GM12878 (cell line): Measurements from ENCODE around the gene QSOX2. TPM values are rescaled to one million over a fixed set of nuclear protein-coding genes. Genes with fewer than 3 reads are reported as not detected.

Experiments used
- ATAC-seq: fragments of 200-7000 bp; cut with Tn5 transposase; 3 replicates; pipeline ENCODE4 v1.9.1; 2020; ENCODE audit warnings: mild to moderate bottlenecking, moderate library complexity
- BruUV-seq: library from RNA; stranded (reverse); fragments of 400-500 nt; replicated peaks from 2 replicates; lab custom pipeline; 2021; lab: Mats Ljungman, UMichigan
- CTCF ChIA-PET: fragments of 300-600 bp; sonication (Branson Sonifier 250); formaldehyde crosslinking; extraction: SDS; loops from one replicate; lab custom pipeline; 2021; ENCODE audit warnings: inconsistent platforms; lab: Yijun Ruan, JAX
- POLR2A ChIA-PET: fragments of 350-600 bp; formaldehyde crosslinking; extraction: SDS; loops from one replicate; lab custom pipeline; 2021; ENCODE audit warnings: inconsistent platforms; lab: Charles Lee
- RAD21 ChIA-PET: fragments of 300-600 bp; sonication (Branson Sonifier 250); formaldehyde crosslinking; loops from one replicate; lab custom pipeline; 2023; ENCODE audit warnings: antibody characterized with exemption; ENCODE audit not compliant: unreplicated experiment; lab: Charles Lee
- SMC1A ChIA-PET: fragments of 300-600 bp; sonication (Branson Sonifier 250); formaldehyde crosslinking; loops from one replicate; lab custom pipeline; 2023; ENCODE audit not compliant: unreplicated experiment, uncharacterized antibody; lab: Charles Lee
- DNase-seq: peaks from one replicate; pipeline ENCODE4 v3.0.0-alpha.2; 2011; ENCODE audit warnings: low read depth, low spot score
- FAIRE-seq: peaks from 3 replicates; lab custom pipeline; 2011; peaks lifted over from hg19 to GRCh38; lab: Jason Lieb, UNC
- H2AFZ ChIP-seq: 2 replicates; pipeline ENCODE4 v1.6.0; 2011; ENCODE audit warnings: low read depth, low read length, control low read depth; ENCODE audit not compliant: control insufficient read depth
- H3K27ac ChIP-seq: 2 replicates; pipeline ENCODE4 v1.5.1; 2011; ENCODE audit warnings: control low read depth; ENCODE audit not compliant: control insufficient read depth, insufficient read depth
- H3K27me3 ChIP-seq, 2 experiments: replicated peaks in 1 of 2; 2 replicates each; pipeline versions ENCODE4 v1.6.0 to v1.6.1; 2011; ENCODE audit warnings: low read length in 1 of 2; ENCODE audit not compliant: control insufficient read depth in 2 of 2, insufficient read depth in 2 of 2
- H3K36me3 ChIP-seq, 2 experiments: 2 replicates each; pipeline ENCODE4 v1.5.1; 2011; ENCODE audit warnings: low read length in 1 of 2; ENCODE audit not compliant: control insufficient read depth in 2 of 2, insufficient read depth in 2 of 2
- H3K4me1 ChIP-seq: 2 replicates; pipeline ENCODE4 v1.6.1; 2011; ENCODE audit warnings: mild to moderate bottlenecking, low read length, moderate library complexity, mixed read lengths; ENCODE audit not compliant: control insufficient read depth, insufficient read depth
- H3K4me2 ChIP-seq: 2 replicates; pipeline ENCODE4 v1.6.0; 2011; ENCODE audit warnings: control low read depth; ENCODE audit not compliant: control insufficient read depth, insufficient read depth
- H3K4me3 ChIP-seq: fragments of 200-600 bp; sonication (generic); 2 replicates; pipeline ENCODE4 v1.5.1; 2016
- H3K79me2 ChIP-seq: 2 replicates; pipeline ENCODE4 v1.6.0; 2011; ENCODE audit warnings: low read length; ENCODE audit not compliant: control insufficient read depth, insufficient read depth
- H3K9ac ChIP-seq: 2 replicates; pipeline ENCODE4 v1.8.0; 2011; ENCODE audit warnings: low read length, control low read depth, mixed read lengths; ENCODE audit not compliant: control insufficient read depth, insufficient read depth
- H3K9me3 ChIP-seq: replicated peaks from 3 replicates; pipeline ENCODE4 v1.5.1; 2011; ENCODE audit warnings: mild to moderate bottlenecking, low read length; ENCODE audit not compliant: control insufficient read depth, insufficient read depth
- H4K20me1 ChIP-seq: 2 replicates; pipeline ENCODE4 v1.6.0; 2011; ENCODE audit not compliant: control insufficient read depth, insufficient read depth
- ATF7 ChIP-seq: fragments of 450-650 bp; IDR thresholded peaks from 2 replicates; pipeline ENCODE4 v1.6.1; 2016; ENCODE audit warnings: low read depth, mild to moderate bottlenecking
- BCLAF1 ChIP-seq: fragments of 450-650 bp; IDR thresholded peaks from 2 replicates; pipeline ENCODE4 v1.6.1; 2017; ENCODE audit warnings: antibody characterized with exemption, mild to moderate bottlenecking, moderate library complexity
- E4F1 ChIP-seq: fragments of 450-650 bp; IDR thresholded peaks from 2 replicates; pipeline ENCODE4 v1.6.1; 2018; ENCODE audit warnings: borderline replicate concordance, mild to moderate bottlenecking; ENCODE audit not compliant: partially characterized antibody
- KDM1A ChIP-seq: fragments of 200-600 bp; sonication (generic); IDR thresholded peaks from 2 replicates; pipeline ENCODE4 v1.6.1; 2016; ENCODE audit warnings: borderline replicate concordance
- MEF2A ChIP-seq: IDR thresholded peaks from 2 replicates; pipeline ENCODE4 v1.6.1; 2011; ENCODE audit warnings: low read depth, mild to moderate bottlenecking, low read length, moderate library complexity; ENCODE audit not compliant: insufficient read depth
- MLLT1 ChIP-seq: fragments of 450-650 bp; IDR thresholded peaks from 2 replicates; pipeline ENCODE4 v1.6.1; 2016; ENCODE audit warnings: mild to moderate bottlenecking
- PBX3 ChIP-seq: IDR thresholded peaks from 2 replicates; pipeline ENCODE4 v1.6.1; 2011; ENCODE audit warnings: mild to moderate bottlenecking, low read depth, low read length, moderate library complexity; ENCODE audit not compliant: insufficient replicate concordance
- PKNOX1 ChIP-seq: fragments of 450-650 bp; IDR thresholded peaks from 2 replicates; pipeline ENCODE4 v1.6.1; 2016; ENCODE audit warnings: mild to moderate bottlenecking
- SUPT20H ChIP-seq: IDR thresholded peaks from 2 replicates; pipeline ENCODE4 v1.6.1; 2011; ENCODE audit warnings: low read depth, mild to moderate bottlenecking, low read length, moderate library complexity, borderline replicate concordance; ENCODE audit not compliant: control insufficient read depth
- SUZ12 ChIP-seq: fragments of 200-600 bp; sonication (generic); IDR thresholded peaks from one replicate; pipeline ENCODE4 v1.6.1; 2018; ENCODE audit warnings: antibody characterized with exemption, mild to moderate bottlenecking; ENCODE audit not compliant: unreplicated experiment
- TCF12 ChIP-seq: IDR thresholded peaks from 2 replicates; pipeline ENCODE4 v1.6.1; 2011; ENCODE audit warnings: low read depth, mild to moderate bottlenecking, low read length
- WRNIP1 ChIP-seq: IDR thresholded peaks from 2 replicates; pipeline ENCODE4 v1.6.1; 2011; ENCODE audit warnings: low read depth, low read length, improper control_type of control experiment, borderline replicate concordance
- YY1 ChIP-seq: IDR thresholded peaks from 2 replicates; pipeline ENCODE4 v1.6.1; 2011; ENCODE audit warnings: low read depth, mild to moderate bottlenecking, low read length
- WGBS: methylation state at CpG from one replicate; pipeline ENCODE4 v1.1.6; 2016; ENCODE audit warnings: low lambda C conversion rate; ENCODE audit not compliant: insufficient replicate concordance, insufficient coverage; ENCODE audit errors: missing lambda C conversion rate; 5-methylcytosine and 5-hydroxymethylcytosine counted together
- in situ Hi-C: fragments of 300-500 bp; cut with MboI; formaldehyde crosslinking; loops from 9 replicates; pipeline ENCODE4 v1.14.3; 2018; ENCODE audit warnings: mixed read lengths
- intact Hi-C: fragments of 100-400 bp; cut with micrococcal nuclease; formaldehyde crosslinking; loops from one replicate; pipeline ENCODE4 v1.14.2; 2022; ENCODE audit not compliant: unreplicated experiment
- polyA plus RNA-seq, 11 experiments: library from polyadenylated mRNA; depleted of rRNA in 4 of 11; unstranded in 6 of 11; stranded (reverse) in 5 of 11; fragments of >200 nt; fragmentation: Nextera tagmentation in 4 of 11; fragmentation: Illumina TruSeq in 1 of 11; extraction: Ambion mirVana in 4 of 11; extraction: Trizol in 1 of 11; gene quantifications; 1 replicate in 1 of 11; 2 replicates in 10 of 11; pipeline versions ENCODE4 v1.2.1 to v1.2.3, GENCODE V29; 2011 to 2016; ENCODE audit warnings: inconsistent platforms in 2 of 11, missing spikeins in 2 of 11, low read depth in 1 of 11
- total RNA-seq, 4 experiments: library from RNA; depleted of rRNA in 3 of 4; stranded (reverse); fragments of >200 nt in 3 of 4; fragmentation: Illumina TruSeq in 1 of 4; extraction: Trizol in 1 of 4; gene quantifications; 2 replicates each; pipeline versions ENCODE4 v1.2.1 to v1.2.3, GENCODE V29; 2013 to 2021

The QSOX2 gene
- total and polyA plus RNA-seq, 10 of the 15 experiments (the other 5 are each of a cell fraction or from before 2014, with no cell fraction given): 0.34 to 16.1 (median 8.2) TPM

- ChIA-PET SMC1A (no interaction called here), RAD21 (no interaction called here), CTCF (no interaction called here), POLR2A (no interaction called here)
- Histone ChIP-seq H3K4me2 (no peak overlapping the region), H3K4me3 (no peak overlapping the region), H3K27ac (no peak overlapping the region), H2AFZ (no peak overlapping the region), H3K79me2 (peaks cover 10% of the 10 kb centered on the region), H3K36me3 (no peaks in the 10 kb centered on the region), H3K9ac (no peak overlapping the region), H3K4me1 (no peaks in the 10 kb centered on the region), H4K20me1 (no peaks in the 10 kb centered on the region), H3K9me3 (no peaks in the 10 kb centered on the region), H3K27me3 (peaks cover 0 to 1% of the 10 kb centered on the region in 2 experiments; a peak in 2 of 4 replicates)
- no peak for ATAC-seq
- DNase-seq: no peak
- in situ Hi-C loops (no loop called here), intact Hi-C loops (no loop called here)
- WGBS: 32% methylated on average over 29 of the region's 30 CpGs
- BruUV-seq: no TSS peak
- FAIRE-seq: no peak
- TF ChIP-seq KDM1A: no peak
- no peak for TF ChIP-seq E4F1
- no peak for TF ChIP-seq SUZ12
- TF ChIP-seq PKNOX1: no peak
- no peak for TF ChIP-seq ATF7
- no peak for TF ChIP-seq MLLT1
- TF ChIP-seq YY1: no peak
- TF ChIP-seq SUPT20H: no peak
- no peak for TF ChIP-seq BCLAF1
- no peak for TF ChIP-seq PBX3
- no peak for TF ChIP-seq WRNIP1
- no peak for TF ChIP-seq MEF2A
- TF ChIP-seq TCF12: no peak
Observed at GRCh38 chr9:136248951-136249876, 3.6 kb upstream of the QSOX2 start.
